ENCODE data around the gene NUCKS1.
A peak's percentile ranks its signal among the peaks of the same experiment; 100 is the strongest.

NUCKS1 gene

DNA sequence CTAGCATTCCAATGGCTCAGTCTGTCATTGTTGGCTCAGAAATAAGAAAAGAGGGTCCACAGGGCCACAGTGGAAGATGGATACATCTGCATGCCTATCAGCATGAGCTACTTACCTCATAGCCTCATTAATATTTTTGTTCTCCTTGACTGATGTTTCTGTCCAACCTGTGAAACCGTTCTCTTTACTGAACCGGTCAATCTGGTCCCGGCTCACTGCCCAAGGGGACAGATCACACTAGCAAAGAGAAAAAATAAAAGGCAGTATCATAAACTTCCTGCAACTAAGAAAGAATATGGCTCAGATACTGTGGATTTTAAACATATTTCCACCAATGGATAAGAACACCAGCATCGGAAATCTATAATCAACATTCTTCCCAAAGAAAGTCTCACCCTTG, 20.6 kb upstream of the NUCKS1 start:
- no peak for DNase-seq (ENCODE audit: low read depth)

DNA sequence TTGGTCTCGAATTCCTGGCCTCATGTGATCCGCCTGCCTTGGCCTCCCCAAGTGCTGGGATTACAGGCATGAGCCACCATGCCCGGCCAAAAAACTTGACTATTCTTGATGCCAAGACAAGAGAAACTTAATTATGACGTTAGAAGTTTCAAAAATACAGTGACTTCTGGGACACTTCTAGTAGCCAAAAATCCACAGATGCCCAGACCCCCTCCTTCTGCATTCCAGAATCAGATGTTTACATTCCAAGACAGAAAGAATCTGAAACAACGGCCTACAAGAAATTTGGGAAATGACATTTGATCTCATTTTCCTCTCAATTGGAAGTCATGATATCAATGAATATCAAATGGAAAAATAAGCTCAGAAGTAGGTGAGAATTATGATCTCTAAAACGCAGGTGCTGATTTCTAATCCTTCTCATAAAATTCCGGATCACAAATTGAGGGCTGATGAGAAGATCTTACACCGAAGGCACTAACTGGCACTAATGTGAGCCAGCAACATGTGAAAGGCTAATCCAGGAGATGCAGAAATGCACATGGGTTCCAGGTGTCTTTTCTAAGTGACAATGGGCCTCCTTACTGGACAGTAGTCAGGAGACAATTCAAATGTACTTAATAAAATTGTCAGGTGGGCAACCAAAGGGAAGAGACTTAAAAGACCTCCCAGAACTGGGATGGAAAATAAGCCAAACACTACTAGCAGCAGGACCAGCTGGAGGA, 19.8 kb upstream of the NUCKS1 start:
- DNase-seq (ENCODE audit: low read depth) = no peak

DNA sequence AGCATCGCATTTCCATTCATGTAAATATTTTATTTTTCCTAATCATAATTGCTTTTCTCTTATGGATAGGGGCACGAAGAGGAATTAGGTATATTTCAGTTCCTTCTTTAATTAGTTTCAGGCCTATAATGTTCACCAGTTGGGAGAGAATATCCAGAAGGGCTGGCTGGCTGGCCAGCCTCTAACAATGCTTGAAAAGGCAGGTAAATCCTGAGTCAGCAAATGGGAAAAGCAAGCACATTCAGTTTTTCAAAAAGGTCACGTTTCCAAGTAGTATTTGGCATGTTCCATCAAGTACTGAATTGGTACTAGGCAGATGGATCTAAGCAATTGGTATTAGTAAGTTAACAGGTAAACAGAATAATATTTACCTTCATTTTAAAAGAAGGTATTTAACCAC, 17.3 kb upstream of the NUCKS1 start:
- no peak for DNase-seq (ENCODE audit: low read depth)

- no peak for DNase-seq (ENCODE audit: low read depth)
Observed at GRCh38 chr1:205766570-205766969, 16.6 kb upstream of the NUCKS1 start.

- no peak for DNase-seq (ENCODE audit: low read depth)
Observed at GRCh38 chr1:205766038-205766437, 16.1 kb upstream of the NUCKS1 start.

GRCh38 chr1:205764578-205764977, 14.6 kb upstream of the NUCKS1 start:
- no peak for DNase-seq (ENCODE audit: low read depth)

DNA sequence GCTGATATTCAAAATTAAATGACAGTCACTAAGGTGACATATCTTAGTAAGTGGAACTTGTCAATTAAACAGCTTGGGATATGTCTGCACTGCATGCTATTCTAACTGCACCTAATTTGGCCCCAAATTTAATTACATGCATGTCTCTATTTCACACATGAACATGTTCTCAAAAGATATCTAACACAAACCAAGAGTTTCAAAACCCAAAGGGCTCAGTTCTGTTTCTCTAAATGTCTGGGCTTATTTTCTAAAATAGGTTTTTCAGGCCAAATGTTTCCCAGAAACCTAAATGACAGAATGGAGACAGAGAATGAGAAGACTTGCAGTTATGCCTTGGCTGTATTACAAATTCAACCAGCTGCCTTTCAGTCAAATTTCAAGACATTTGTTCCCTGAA, 14.0 kb upstream of the NUCKS1 start:
- DNase-seq (ENCODE audit: low read depth) = no peak

DNA sequence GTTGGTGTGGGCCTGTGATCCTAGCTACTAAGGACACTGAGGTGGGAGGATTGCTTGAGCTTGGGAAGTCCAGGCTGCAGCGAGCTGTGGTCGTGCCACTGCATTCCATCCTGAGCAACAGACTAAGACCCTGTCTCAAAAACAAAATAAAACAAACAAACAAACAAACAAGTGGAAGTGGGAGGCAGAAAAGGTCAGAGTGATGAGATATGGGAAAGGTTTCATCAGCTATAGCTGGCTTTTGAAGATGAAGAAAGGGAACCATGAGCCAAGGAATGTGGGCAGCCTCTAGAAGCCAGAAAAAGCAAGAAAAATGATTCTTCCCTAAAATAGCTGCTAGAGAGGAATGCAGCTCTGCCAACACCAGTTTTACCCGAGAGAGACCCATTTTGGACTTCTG, 10.6 kb upstream of the NUCKS1 start:
- no peak for DNase-seq (ENCODE audit: low read depth)

DNA sequence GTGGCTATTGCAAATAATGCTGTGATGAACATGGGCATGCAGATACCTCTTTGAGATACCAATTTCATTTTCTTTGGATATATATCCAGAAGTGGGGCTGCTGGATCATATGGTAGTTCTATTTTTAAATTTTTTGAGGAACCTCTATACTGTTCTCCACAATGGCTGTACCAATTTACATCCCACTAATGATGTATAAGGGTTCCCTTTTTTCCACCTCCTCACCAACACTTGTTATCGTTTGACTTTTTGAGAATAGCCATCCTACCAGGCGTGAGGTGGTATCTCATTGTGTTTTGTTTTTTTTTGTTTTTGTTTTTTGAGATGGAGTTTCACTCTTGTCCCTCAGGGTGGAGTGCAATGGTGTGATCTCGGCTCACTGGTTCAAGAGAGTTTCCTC, 6.6 kb upstream of the NUCKS1 start:
- no peak for DNase-seq (ENCODE audit: low read depth)

DNA sequence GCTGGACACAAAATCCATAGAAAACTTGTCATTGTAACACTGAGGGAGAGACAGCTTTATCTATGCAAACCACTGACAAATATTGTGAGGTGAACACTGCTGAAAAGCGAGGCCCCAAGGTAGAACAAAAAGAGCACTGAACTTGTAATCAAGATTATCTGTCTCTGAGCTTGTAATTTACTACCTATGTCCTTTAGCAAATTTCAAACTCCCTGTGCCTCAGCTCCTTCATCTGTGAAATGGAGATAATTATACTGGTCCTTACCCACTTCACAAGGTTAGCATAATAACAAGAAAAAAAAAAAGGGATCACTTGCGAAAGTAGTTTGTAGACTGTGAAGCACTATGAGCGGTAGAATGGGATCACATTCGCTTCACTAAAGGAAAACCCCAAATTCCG, 4.9 kb upstream of the NUCKS1 start:
- no peak for DNase-seq (ENCODE audit: low read depth)

- DNase-seq (ENCODE audit: low read depth) = no peak
Observed at GRCh38 chr1:205751036-205751651, 1.2 kb upstream of the NUCKS1 start.

DNA sequence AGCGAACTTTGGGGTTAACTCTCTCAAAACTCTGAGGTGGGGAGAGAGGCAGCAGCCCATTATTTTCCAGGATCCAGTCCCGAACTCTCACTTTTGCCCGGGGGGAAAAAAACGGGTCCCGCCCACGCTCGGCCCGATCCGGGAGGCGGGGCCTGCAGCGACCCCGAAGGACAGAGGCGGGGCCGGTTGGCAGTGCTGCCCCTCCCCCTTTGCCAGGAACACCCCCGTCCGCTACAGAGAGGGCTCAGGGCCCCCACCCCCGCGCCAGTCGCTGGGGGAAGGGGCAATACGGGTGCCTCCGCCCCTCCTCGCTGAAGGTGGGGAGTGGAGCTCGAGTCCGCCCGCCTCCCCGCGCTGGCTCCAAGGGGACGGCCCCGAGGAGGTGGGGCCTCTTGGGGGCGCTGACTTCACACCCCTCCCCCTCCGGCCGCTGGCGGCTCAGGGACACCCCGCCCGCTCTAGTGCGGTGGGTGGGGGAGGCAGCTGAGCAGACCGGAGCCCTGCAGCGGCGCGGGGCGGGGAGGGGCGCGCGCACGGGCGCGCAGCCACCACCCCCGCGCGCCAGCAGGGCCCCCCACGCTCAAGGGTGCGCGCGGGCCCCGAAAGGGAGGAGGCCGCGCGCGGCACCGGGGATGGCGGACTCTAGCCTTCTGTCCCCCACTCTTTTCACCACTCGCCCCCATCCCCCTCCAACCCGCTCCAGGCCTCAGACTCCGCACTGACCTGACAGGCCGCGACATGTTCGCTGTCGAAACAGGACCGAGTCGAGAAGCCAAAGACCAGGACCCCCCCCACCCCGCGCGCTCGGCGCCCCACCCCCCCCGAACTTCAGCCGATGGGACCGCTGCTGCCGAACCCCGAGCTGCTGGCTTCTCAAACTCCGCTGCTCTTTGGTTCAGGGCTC, 496 bp downstream of the NUCKS1 start:
- peak; percentile 90 for DNase-seq (ENCODE audit: low read depth)

- no peak for DNase-seq (ENCODE audit: low read depth)
Observed at GRCh38 chr1:205748403-205749233, 1.4 kb downstream of the NUCKS1 start.

GRCh38 chr1:205746757-205747412, 3.1 kb downstream of the NUCKS1 start:
- DNase-seq (ENCODE audit: low read depth) = no peak

DNA sequence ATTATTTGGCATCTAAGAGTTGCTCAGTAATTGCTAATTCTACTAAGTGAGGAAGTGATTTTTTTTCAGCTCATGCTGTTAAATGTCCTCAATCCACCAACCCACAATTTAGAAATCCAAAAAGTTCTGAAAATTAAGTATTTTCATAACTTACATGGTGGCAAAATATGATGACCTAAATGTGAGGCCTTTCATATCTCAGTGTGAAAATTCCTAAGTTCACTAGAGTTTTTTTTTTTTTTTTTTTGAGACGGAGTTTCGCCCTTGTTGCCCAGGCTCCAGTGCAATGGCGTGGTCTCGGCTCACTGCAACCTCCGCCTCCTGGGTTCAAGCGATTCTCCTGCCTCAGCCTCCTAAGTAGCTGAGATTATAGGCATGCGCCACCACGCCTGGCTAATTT, 5.6 kb downstream of the NUCKS1 start:
- DNase-seq (ENCODE audit: low read depth) = no peak

DNA sequence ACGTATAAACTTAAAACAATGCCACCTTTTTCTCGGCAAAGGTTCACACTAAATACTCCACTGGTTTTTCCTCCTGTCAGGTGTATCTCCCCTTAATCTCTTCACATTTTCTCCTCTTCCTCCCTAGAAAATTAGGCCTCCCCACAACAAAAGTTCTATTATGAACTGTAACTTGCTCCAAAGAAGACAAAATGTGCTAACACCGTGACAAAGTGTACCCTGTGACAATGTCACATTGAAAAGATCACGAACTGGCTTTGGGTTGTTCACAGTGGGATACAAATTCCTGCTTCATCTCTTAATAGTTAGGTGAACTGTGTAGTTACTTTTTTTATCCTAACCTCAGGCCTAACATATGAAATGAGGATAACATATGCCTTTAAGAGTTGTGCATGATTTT, 6.0 kb downstream of the NUCKS1 start:
- DNase-seq (ENCODE audit: low read depth) = no peak

GRCh38 chr1:205741681-205742080, 8.3 kb downstream of the NUCKS1 start:
- DNase-seq (ENCODE audit: low read depth) = no peak

GRCh38 chr1:205739348-205740160, 10.4 kb downstream of the NUCKS1 start:
- no peak for DNase-seq (ENCODE audit: low read depth)

DNA sequence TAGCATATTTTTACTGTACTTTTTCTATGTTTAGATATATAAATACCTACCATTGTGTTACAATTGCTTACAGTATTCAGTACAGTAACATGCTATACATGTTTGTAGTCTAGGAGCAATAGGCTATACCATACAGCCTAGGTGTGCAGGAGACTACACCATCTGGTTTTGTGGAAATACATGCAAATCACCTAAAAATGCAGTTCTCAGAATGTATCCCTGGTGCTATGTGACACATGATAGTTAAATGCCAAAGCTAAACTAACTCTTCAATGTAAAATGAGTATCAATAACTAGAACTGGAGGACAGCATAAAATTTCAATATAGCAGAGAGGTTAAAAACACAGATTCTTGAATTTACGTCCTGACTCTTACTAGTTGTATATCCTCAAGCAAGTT, 14.8 kb downstream of the NUCKS1 start:
- DNase-seq (ENCODE audit: low read depth) = no peak

GRCh38 chr1:205733438-205734175, 16.4 kb downstream of the NUCKS1 start:
- no peak for DNase-seq (ENCODE audit: low read depth)
